B cell (primary cell): ENCODE data around the gene CHRM4.
"Not testable (repeated sequence)": the region's sequence is repeated elsewhere in the genome, so short reads cannot be mapped to it uniquely, and the experiment has no call there.

ENCODE experiments used
- EZH2 ChIP-seq: IDR thresholded peaks from 2 replicates; pipeline ENCODE4 v1.6.1; 2012; ENCODE audit warnings: borderline replicate concordance, low read depth, mild to moderate bottlenecking, moderate library complexity, low read length; ENCODE audit not compliant: insufficient read depth, poor library complexity, severe bottlenecking
- TF ChIP-seq, protein P1 (sequence below): fragments of 200-600 bp; IDR thresholded peaks from one replicate; pipeline ENCODE4 v1.8.0; 2022; ENCODE audit warnings: antibody characterized with exemption, mild to moderate bottlenecking

DNA sequence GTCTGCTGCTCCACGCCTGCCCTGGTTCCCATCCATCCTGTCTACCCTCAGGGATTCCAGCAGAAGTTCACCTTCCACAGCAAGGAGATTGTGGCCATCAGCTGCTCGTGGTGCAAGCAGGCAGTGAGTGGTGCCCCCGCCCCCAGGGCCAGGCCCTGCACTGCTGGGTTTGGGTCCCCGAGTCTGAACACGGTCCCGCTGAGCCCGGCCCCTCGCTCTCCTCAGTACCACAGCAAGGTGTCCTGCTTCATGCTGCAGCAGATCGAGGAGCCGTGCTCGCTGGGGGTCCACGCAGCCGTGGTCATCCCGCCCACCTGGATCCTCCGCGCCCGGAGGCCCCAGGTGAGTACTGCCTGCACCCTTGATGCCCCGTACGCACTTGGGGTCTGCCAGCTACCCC lies 20.3 kb downstream of the CHRM4 start:
- TF ChIP-seq, protein P1, sequence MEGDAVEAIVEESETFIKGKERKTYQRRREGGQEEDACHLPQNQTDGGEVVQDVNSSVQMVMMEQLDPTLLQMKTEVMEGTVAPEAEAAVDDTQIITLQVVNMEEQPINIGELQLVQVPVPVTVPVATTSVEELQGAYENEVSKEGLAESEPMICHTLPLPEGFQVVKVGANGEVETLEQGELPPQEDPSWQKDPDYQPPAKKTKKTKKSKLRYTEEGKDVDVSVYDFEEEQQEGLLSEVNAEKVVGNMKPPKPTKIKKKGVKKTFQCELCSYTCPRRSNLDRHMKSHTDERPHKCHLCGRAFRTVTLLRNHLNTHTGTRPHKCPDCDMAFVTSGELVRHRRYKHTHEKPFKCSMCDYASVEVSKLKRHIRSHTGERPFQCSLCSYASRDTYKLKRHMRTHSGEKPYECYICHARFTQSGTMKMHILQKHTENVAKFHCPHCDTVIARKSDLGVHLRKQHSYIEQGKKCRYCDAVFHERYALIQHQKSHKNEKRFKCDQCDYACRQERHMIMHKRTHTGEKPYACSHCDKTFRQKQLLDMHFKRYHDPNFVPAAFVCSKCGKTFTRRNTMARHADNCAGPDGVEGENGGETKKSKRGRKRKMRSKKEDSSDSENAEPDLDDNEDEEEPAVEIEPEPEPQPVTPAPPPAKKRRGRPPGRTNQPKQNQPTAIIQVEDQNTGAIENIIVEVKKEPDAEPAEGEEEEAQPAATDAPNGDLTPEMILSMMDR, result not testable (repeated sequence)
- not testable (repeated sequence) for TF ChIP-seq EZH2
